Hepatocyte (in vitro differentiated cells): ENCODE data around the gene GMCL1. TPM values are rescaled to one million over a fixed set of nuclear protein-coding genes. Genes with fewer than 3 reads are reported as not detected.
A peak's percentile ranks its signal among the peaks of the same experiment; 100 is the strongest.

Experiments
- DNase-seq: peaks from one replicate; pipeline ENCODE4 v3.0.0-alpha.2; 2016; ENCODE audit warnings: low spot score
- H2AFZ ChIP-seq: fragments of 200-600 bp; sonication (generic); 2 replicates; pipeline ENCODE4 v1.6.0; 2016; ENCODE audit warnings: antibody characterized with exemption, mild to moderate bottlenecking
- H3K27ac ChIP-seq: fragments of 200-600 bp; sonication (generic); 2 replicates; pipeline ENCODE4 v1.5.1; 2016; ENCODE audit warnings: mild to moderate bottlenecking
- H3K27me3 ChIP-seq: fragments of 200-600 bp; sonication (generic); 2 replicates; pipeline ENCODE4 v1.6.1; 2016
- H3K36me3 ChIP-seq: fragments of 200-600 bp; sonication (generic); replicated peaks from 2 replicates; pipeline ENCODE4 v1.5.1; 2016; ENCODE audit warnings: low read depth; ENCODE audit not compliant: insufficient read depth
- H3K4me1 ChIP-seq: fragments of 200-600 bp; sonication (generic); 2 replicates; pipeline ENCODE4 v1.5.1; 2016; ENCODE audit warnings: mild to moderate bottlenecking, moderate library complexity; ENCODE audit not compliant: insufficient read depth
- H3K4me2 ChIP-seq: fragments of 200-600 bp; sonication (generic); 2 replicates; pipeline ENCODE4 v1.6.0; 2016
- H3K4me3 ChIP-seq: fragments of 200-600 bp; sonication (generic); 2 replicates; pipeline ENCODE4 v1.5.1; 2016; ENCODE audit warnings: mild to moderate bottlenecking
- H3K79me2 ChIP-seq: fragments of 200-600 bp; sonication (generic); 2 replicates; pipeline ENCODE4 v1.6.0; 2017; ENCODE audit warnings: mild to moderate bottlenecking
- H3K9me2 ChIP-seq: fragments of 200-600 bp; sonication (generic); replicated peaks from 2 replicates; pipeline ENCODE4 v1.6.0; 2017; ENCODE audit warnings: mild to moderate bottlenecking; ENCODE audit not compliant: insufficient read depth
- H3K9me3 ChIP-seq: fragments of 200-600 bp; sonication (generic); 2 replicates; pipeline ENCODE4 v1.5.1; 2016; ENCODE audit warnings: low read depth, mild to moderate bottlenecking
- H4K20me1 ChIP-seq: fragments of 200-600 bp; sonication (generic); 2 replicates; pipeline ENCODE4 v1.6.0; 2016; ENCODE audit warnings: mild to moderate bottlenecking; ENCODE audit not compliant: insufficient read depth, poor library complexity, severe bottlenecking
- EZH2 ChIP-seq: fragments of 200-600 bp; sonication (generic); IDR thresholded peaks from 2 replicates; pipeline ENCODE4 v1.6.1; 2016; ENCODE audit warnings: antibody characterized with exemption, mild to moderate bottlenecking, borderline replicate concordance
- EZH2phosphoT487 ChIP-seq: fragments of 200-600 bp; sonication (generic); IDR thresholded peaks from one replicate; pipeline ENCODE4 v1.6.1; 2018; ENCODE audit warnings: antibody characterized with exemption, mild to moderate bottlenecking, low read depth, moderate library complexity; ENCODE audit not compliant: unreplicated experiment, severe bottlenecking
- WGBS: methylation state at CpG from one replicate; pipeline ENCODE4 v1.1.6; 2016; ENCODE audit warnings: low lambda C conversion rate; ENCODE audit errors: missing lambda C conversion rate; 5-methylcytosine and 5-hydroxymethylcytosine counted together
- polyA plus RNA-seq: library from polyadenylated mRNA; unstranded; fragments of >200 nt; fragmentation: Nextera tagmentation; extraction: Ambion mirVana; gene quantifications from 2 replicates; pipeline ENCODE4 v1.2.1, GENCODE V29; 2016
- total RNA-seq: library from RNA; depleted of rRNA; stranded (reverse); fragments of >200 nt; gene quantifications from 2 replicates; pipeline ENCODE4 v1.2.3, GENCODE V29; 2014
- TF ChIP-seq, protein P1 (sequence below): fragments of 200-600 bp; sonication (generic); IDR thresholded peaks from 2 replicates; pipeline ENCODE4 v1.5.1; 2016; ENCODE audit warnings: antibody characterized with exemption, mild to moderate bottlenecking; ENCODE audit not compliant: poor library complexity

Gene GMCL1
- total and polyA plus RNA-seq, 2 experiments from 2014 or later, result 18.1 to 18.8 TPM

DNA sequence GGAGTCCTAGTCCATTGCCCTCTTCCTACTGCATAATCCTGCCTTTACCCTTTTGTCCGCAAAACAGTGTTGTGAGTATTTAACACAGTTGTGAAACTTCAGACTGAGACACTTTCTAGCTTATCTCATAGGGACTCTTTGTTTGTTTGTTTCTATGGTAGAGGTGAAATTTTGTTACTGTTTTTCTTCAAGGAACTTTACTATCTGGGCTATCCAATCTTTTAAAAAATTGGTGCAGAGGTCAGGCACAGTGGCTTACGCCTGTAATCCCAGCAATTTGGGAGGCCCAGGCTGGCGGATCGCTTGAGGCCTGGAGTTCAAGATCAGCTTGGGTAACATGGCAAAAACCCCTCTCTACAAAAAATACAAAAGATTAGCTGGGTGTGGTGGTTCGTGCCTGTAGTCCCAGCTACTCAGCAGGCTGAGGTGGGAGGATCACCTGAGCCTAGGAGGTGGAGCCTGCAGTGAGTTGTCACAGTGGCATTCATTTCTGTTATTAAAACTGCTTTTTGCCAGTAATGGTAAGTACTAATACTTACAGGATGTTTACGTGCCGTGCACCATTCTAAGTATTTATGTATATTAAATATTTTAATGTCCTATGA, 18.8 kb downstream of the GMCL1 start:
- 86% methylated on average over 7 of the region's 7 CpGs for WGBS

DNA sequence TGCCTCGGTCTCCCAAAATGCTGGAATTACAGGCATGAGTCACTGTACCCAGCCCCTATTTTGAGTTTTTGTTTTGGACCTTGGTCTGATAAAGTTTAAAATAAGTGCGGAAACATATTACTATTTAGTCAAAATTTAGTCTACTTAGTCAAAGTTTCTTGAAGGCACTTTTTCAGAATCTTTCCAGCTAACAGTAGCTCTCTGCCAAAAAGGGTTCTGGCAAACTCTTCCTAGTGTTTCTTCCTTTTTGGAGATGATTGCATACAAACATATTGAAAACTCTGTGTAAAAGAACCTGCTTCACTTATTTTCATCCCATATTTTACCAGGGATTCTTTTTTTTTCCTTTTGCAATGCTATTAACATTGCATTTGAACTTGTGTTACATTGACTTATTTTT, 28.8 kb downstream of the GMCL1 start:
- no peak for DNase-seq
- no peaks in the 10 kb centered on the region for H3K79me2 ChIP-seq
- TF ChIP-seq EZH2, result no peak
- no peak for TF ChIP-seq EZH2phosphoT487
- TF ChIP-seq, protein P1, sequence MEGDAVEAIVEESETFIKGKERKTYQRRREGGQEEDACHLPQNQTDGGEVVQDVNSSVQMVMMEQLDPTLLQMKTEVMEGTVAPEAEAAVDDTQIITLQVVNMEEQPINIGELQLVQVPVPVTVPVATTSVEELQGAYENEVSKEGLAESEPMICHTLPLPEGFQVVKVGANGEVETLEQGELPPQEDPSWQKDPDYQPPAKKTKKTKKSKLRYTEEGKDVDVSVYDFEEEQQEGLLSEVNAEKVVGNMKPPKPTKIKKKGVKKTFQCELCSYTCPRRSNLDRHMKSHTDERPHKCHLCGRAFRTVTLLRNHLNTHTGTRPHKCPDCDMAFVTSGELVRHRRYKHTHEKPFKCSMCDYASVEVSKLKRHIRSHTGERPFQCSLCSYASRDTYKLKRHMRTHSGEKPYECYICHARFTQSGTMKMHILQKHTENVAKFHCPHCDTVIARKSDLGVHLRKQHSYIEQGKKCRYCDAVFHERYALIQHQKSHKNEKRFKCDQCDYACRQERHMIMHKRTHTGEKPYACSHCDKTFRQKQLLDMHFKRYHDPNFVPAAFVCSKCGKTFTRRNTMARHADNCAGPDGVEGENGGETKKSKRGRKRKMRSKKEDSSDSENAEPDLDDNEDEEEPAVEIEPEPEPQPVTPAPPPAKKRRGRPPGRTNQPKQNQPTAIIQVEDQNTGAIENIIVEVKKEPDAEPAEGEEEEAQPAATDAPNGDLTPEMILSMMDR, result no peak
- H2AFZ ChIP-seq, result no peak overlapping the region
- H3K27ac ChIP-seq, result no peak overlapping the region
- H3K4me2 ChIP-seq, result no peak overlapping the region
- H3K4me1 ChIP-seq, result no peaks in the 10 kb centered on the region
- H4K20me1 ChIP-seq, result no peaks in the 10 kb centered on the region
- no peaks in the 10 kb centered on the region for H3K27me3 ChIP-seq
- no peaks in the 10 kb centered on the region for H3K36me3 ChIP-seq
- H3K9me2 ChIP-seq, result no peaks in the 10 kb centered on the region
- no peaks in the 10 kb centered on the region for H3K9me3 ChIP-seq
- H3K4me3 ChIP-seq, result no peak overlapping the region
- 94% methylated on average over 2 of the region's 2 CpGs for WGBS

More for the DNA sequence above, 18.8 kb downstream of the GMCL1 start:
- H3K27me3 ChIP-seq, result no peaks in the 10 kb centered on the region
- H2AFZ ChIP-seq, result no peak overlapping the region
- no peak overlapping the region for H3K4me2 ChIP-seq
- H3K27ac ChIP-seq, result peak overlapping the region; percentile 49
- H4K20me1 ChIP-seq, result no peaks in the 10 kb centered on the region
- no peaks in the 10 kb centered on the region for H3K9me3 ChIP-seq
- H3K79me2 ChIP-seq, result no peaks in the 10 kb centered on the region
- no peak for DNase-seq
- H3K4me3 ChIP-seq, result no peak overlapping the region
- no peaks in the 10 kb centered on the region for H3K4me1 ChIP-seq
- no peak for TF ChIP-seq EZH2phosphoT487
- TF ChIP-seq, protein P1, result no peak
- no peaks in the 10 kb centered on the region for H3K36me3 ChIP-seq
- no peaks in the 10 kb centered on the region for H3K9me2 ChIP-seq

DNA sequence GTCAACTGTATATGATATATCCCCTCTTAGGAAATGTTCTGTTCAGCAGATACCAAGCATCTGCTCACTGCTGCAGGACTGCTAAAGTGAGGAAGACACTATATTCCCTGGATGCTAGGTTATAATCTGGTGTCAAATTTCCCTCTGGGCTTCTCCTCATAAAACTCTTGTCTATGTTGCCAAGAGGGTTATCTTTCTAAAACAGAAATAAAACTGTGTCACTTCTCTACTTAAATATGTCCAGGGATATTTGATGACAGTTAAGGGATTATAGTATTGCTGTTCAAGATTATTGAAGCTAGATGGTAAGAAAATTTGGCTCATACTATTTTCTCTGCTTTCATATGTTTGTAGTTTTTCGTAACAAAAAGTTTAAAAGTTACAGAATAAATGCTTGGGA, 33.8 kb downstream of the GMCL1 start:
- Histone ChIP-seq H3K9me3 (no peaks in the 10 kb centered on the region), H3K36me3 (no peaks in the 10 kb centered on the region), H2AFZ (no peak overlapping the region), H3K27me3 (no peaks in the 10 kb centered on the region), H3K79me2 (no peaks in the 10 kb centered on the region), H3K4me2 (no peak overlapping the region), H3K4me3 (no peak overlapping the region), H3K9me2 (no peaks in the 10 kb centered on the region), H4K20me1 (no peaks in the 10 kb centered on the region), H3K27ac (no peak overlapping the region), H3K4me1 (no peaks in the 10 kb centered on the region)
- TF ChIP-seq, protein P1, result no peak
- TF ChIP-seq EZH2, result no peak
- TF ChIP-seq EZH2phosphoT487, result no peak
- no peak for DNase-seq
- 84% methylated on average over 1 of the region's 1 CpG for WGBS

DNA sequence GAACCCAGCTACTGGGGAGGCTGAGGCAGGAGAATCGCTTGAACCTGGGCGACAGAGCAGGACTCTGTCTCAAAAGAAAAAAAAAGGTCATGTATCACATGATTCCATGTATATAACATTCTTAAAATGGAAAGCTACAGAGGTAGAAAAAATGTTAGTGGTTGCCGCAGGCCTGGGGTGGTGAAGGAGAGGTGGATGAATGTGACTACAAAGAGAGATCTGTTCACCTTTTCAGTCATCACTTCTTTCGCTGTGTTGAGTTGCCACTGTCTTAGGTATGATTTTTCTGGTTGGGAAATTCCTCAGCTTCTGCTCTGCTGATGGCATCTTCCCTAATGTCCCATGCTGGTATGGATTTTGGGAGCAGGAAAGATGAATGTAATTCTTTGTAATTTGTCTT, 59.0 kb downstream of the GMCL1 start:
- no peaks in the 10 kb centered on the region for H3K79me2 ChIP-seq
- no peak overlapping the region for H3K4me3 ChIP-seq
- WGBS, result 97% methylated on average over 4 of the region's 4 CpGs
- DNase-seq, result no peak
- no peak overlapping the region for H2AFZ ChIP-seq
- TF ChIP-seq, protein P1, result no peak
- TF ChIP-seq EZH2, result no peak
- no peak for TF ChIP-seq EZH2phosphoT487
- H4K20me1 ChIP-seq, result no peaks in the 10 kb centered on the region
- no peaks in the 10 kb centered on the region for H3K9me3 ChIP-seq
- no peak overlapping the region for H3K27ac ChIP-seq
- no peaks in the 10 kb centered on the region for H3K9me2 ChIP-seq
- no peaks in the 10 kb centered on the region for H3K4me1 ChIP-seq
- no peak overlapping the region for H3K4me2 ChIP-seq
- no peaks in the 10 kb centered on the region for H3K36me3 ChIP-seq
- H3K27me3 ChIP-seq, result no peaks in the 10 kb centered on the region
